GM12878 (cell line): ENCODE measurements around the gene TDRD9. TPM values are rescaled to one million over a fixed set of nuclear protein-coding genes. Genes with fewer than 3 reads are reported as not detected.

Experiments used
- ATAC-seq: fragments of 200-7000 bp; cut with Tn5 transposase; 3 replicates; pipeline ENCODE4 v1.9.1; 2020; ENCODE audit warnings: mild to moderate bottlenecking, moderate library complexity
- BruUV-seq: library from RNA; stranded (reverse); fragments of 400-500 nt; replicated peaks from 2 replicates; lab custom pipeline; 2021; lab: Mats Ljungman, UMichigan
- CTCF ChIA-PET: fragments of 300-600 bp; sonication (Branson Sonifier 250); formaldehyde crosslinking; extraction: SDS; loops from one replicate; lab custom pipeline; 2021; ENCODE audit warnings: inconsistent platforms; lab: Yijun Ruan, JAX
- POLR2A ChIA-PET: fragments of 350-600 bp; formaldehyde crosslinking; extraction: SDS; loops from one replicate; lab custom pipeline; 2021; ENCODE audit warnings: inconsistent platforms; lab: Charles Lee
- RAD21 ChIA-PET: fragments of 300-600 bp; sonication (Branson Sonifier 250); formaldehyde crosslinking; loops from one replicate; lab custom pipeline; 2023; ENCODE audit warnings: antibody characterized with exemption; ENCODE audit not compliant: unreplicated experiment; lab: Charles Lee
- SMC1A ChIA-PET: fragments of 300-600 bp; sonication (Branson Sonifier 250); formaldehyde crosslinking; loops from one replicate; lab custom pipeline; 2023; ENCODE audit not compliant: unreplicated experiment, uncharacterized antibody; lab: Charles Lee
- DNase-seq: peaks from one replicate; pipeline ENCODE4 v3.0.0-alpha.2; 2011; ENCODE audit warnings: low read depth, low spot score
- FAIRE-seq: peaks from 3 replicates; lab custom pipeline; 2011; peaks lifted over from hg19 to GRCh38; lab: Jason Lieb, UNC
- H2AFZ ChIP-seq: 2 replicates; pipeline ENCODE4 v1.6.0; 2011; ENCODE audit warnings: low read depth, low read length, control low read depth; ENCODE audit not compliant: control insufficient read depth
- H3K27ac ChIP-seq: 2 replicates; pipeline ENCODE4 v1.5.1; 2011; ENCODE audit warnings: control low read depth; ENCODE audit not compliant: control insufficient read depth, insufficient read depth
- H3K27me3 ChIP-seq, 2 experiments: replicated peaks in 1 of 2; 2 replicates each; pipeline versions ENCODE4 v1.6.0 to v1.6.1; 2011; ENCODE audit warnings: low read length in 1 of 2; ENCODE audit not compliant: control insufficient read depth in 2 of 2, insufficient read depth in 2 of 2
- H3K36me3 ChIP-seq, 2 experiments: 2 replicates each; pipeline ENCODE4 v1.5.1; 2011; ENCODE audit warnings: low read length in 1 of 2; ENCODE audit not compliant: control insufficient read depth in 2 of 2, insufficient read depth in 2 of 2
- H3K4me1 ChIP-seq: 2 replicates; pipeline ENCODE4 v1.6.1; 2011; ENCODE audit warnings: mild to moderate bottlenecking, low read length, moderate library complexity, mixed read lengths; ENCODE audit not compliant: control insufficient read depth, insufficient read depth
- H3K4me2 ChIP-seq: 2 replicates; pipeline ENCODE4 v1.6.0; 2011; ENCODE audit warnings: control low read depth; ENCODE audit not compliant: control insufficient read depth, insufficient read depth
- H3K4me3 ChIP-seq: fragments of 200-600 bp; sonication (generic); 2 replicates; pipeline ENCODE4 v1.5.1; 2016
- H3K79me2 ChIP-seq: 2 replicates; pipeline ENCODE4 v1.6.0; 2011; ENCODE audit warnings: low read length; ENCODE audit not compliant: control insufficient read depth, insufficient read depth
- H3K9ac ChIP-seq: 2 replicates; pipeline ENCODE4 v1.8.0; 2011; ENCODE audit warnings: low read length, control low read depth, mixed read lengths; ENCODE audit not compliant: control insufficient read depth, insufficient read depth
- H3K9me3 ChIP-seq: replicated peaks from 3 replicates; pipeline ENCODE4 v1.5.1; 2011; ENCODE audit warnings: mild to moderate bottlenecking, low read length; ENCODE audit not compliant: control insufficient read depth, insufficient read depth
- H4K20me1 ChIP-seq: 2 replicates; pipeline ENCODE4 v1.6.0; 2011; ENCODE audit not compliant: control insufficient read depth, insufficient read depth
- BRCA1 ChIP-seq: IDR thresholded peaks from 2 replicates; pipeline ENCODE4 v1.6.1; 2011; ENCODE audit warnings: low read depth, low read length, improper control_type of control experiment
- FOXK2 ChIP-seq: fragments of 450-650 bp; IDR thresholded peaks from 2 replicates; pipeline ENCODE4 v1.6.1; 2017; ENCODE audit warnings: mild to moderate bottlenecking, moderate library complexity
- NR2F1 ChIP-seq: fragments of 450-650 bp; conservative IDR thresholded peaks from 2 replicates; pipeline ENCODE4 v1.6.1; 2017; ENCODE audit warnings: mild to moderate bottlenecking
- RFX5 ChIP-seq: IDR thresholded peaks from 2 replicates; pipeline ENCODE4 v1.6.1; 2011; ENCODE audit warnings: low read depth, low read length, improper control_type of control experiment
- ZNF207 ChIP-seq: fragments of 450-650 bp; IDR thresholded peaks from 2 replicates; pipeline ENCODE4 v1.6.1; 2014; ENCODE audit warnings: antibody characterized with exemption, mild to moderate bottlenecking, borderline replicate concordance
- ZNF274 ChIP-seq: IDR thresholded peaks from one replicate; pipeline ENCODE4 v1.8.0; 2011; ENCODE audit not compliant: insufficient read length, insufficient read depth
- WGBS: methylation state at CpG from one replicate; pipeline ENCODE4 v1.1.6; 2016; ENCODE audit warnings: low lambda C conversion rate; ENCODE audit not compliant: insufficient replicate concordance, insufficient coverage; ENCODE audit errors: missing lambda C conversion rate; 5-methylcytosine and 5-hydroxymethylcytosine counted together
- in situ Hi-C: fragments of 300-500 bp; cut with MboI; formaldehyde crosslinking; loops from 9 replicates; pipeline ENCODE4 v1.14.3; 2018; ENCODE audit warnings: mixed read lengths
- intact Hi-C: fragments of 100-400 bp; cut with micrococcal nuclease; formaldehyde crosslinking; loops from one replicate; pipeline ENCODE4 v1.14.2; 2022; ENCODE audit not compliant: unreplicated experiment
- polyA plus RNA-seq, 11 experiments: library from polyadenylated mRNA; depleted of rRNA in 4 of 11; unstranded in 6 of 11; stranded (reverse) in 5 of 11; fragments of >200 nt; fragmentation: Nextera tagmentation in 4 of 11; fragmentation: Illumina TruSeq in 1 of 11; extraction: Ambion mirVana in 4 of 11; extraction: Trizol in 1 of 11; gene quantifications; 1 replicate in 1 of 11; 2 replicates in 10 of 11; pipeline versions ENCODE4 v1.2.1 to v1.2.3, GENCODE V29; 2011 to 2016; ENCODE audit warnings: inconsistent platforms in 2 of 11, missing spikeins in 2 of 11, low read depth in 1 of 11
- total RNA-seq, 4 experiments: library from RNA; depleted of rRNA in 3 of 4; stranded (reverse); fragments of >200 nt in 3 of 4; fragmentation: Illumina TruSeq in 1 of 4; extraction: Trizol in 1 of 4; gene quantifications; 2 replicates each; pipeline versions ENCODE4 v1.2.1 to v1.2.3, GENCODE V29; 2013 to 2021
- TF ChIP-seq, protein P1 (sequence below): fragments of 450-650 bp; IDR thresholded peaks from 2 replicates; pipeline ENCODE4 v1.6.1; 2016; ENCODE audit warnings: mild to moderate bottlenecking
- TF ChIP-seq, protein P2 (sequence below): fragments of 450-650 bp; IDR thresholded peaks from 2 replicates; pipeline ENCODE4 v1.6.1; 2017; ENCODE audit warnings: borderline replicate concordance
- TF ChIP-seq, protein P3 (sequence below): fragments of 150-350 bp; IDR thresholded peaks from 2 replicates; pipeline ENCODE4 v1.6.1; 2016; ENCODE audit warnings: low read depth, low read length
- TF ChIP-seq, protein P4 (sequence below): fragments of 150-350 bp; IDR thresholded peaks from 2 replicates; pipeline ENCODE4 v1.6.1; 2014; ENCODE audit warnings: mild to moderate bottlenecking, low read depth, low read length
- TF ChIP-seq, protein P5 (sequence below): fragments of 450-650 bp; formaldehyde crosslinking; IDR thresholded peaks from 2 replicates; pipeline ENCODE4 v1.4.0; 2022; ENCODE audit warnings: mild to moderate bottlenecking, moderate library complexity

The TDRD9 gene
- total and polyA plus RNA-seq, 10 of the 15 experiments (the other 5 are each of a cell fraction or from before 2014, with no cell fraction given) = 0.12 TPM; not detected in 9

DNA sequence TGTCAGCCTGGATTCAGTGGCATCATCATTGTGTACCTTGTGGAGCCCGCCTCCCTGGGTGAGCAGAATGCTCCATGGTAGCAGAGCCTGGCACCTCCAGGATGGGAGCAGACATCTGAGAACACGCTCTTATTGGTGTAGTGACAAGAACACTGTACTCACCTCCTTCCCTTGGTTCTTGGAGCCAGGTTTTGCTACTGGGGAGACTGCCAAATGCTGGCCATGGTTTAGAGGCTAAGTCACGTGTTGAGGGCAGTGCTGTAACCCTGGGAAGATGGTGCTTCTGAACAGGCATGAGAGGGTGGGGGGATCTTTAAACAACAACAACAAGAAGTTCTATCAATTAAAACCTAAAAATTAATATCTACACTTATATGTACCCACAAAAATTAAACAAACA is 109.6 kb downstream of the TDRD9 start:
- RAD21 ChIA-PET = no interaction called here
- Histone ChIP-seq H3K4me1 (no peaks in the 10 kb centered on the region), H3K79me2 (no peaks in the 10 kb centered on the region), H3K27me3 (peaks cover 0 to 2% of the 10 kb centered on the region in 2 experiments; a peak in 3 of 4 replicates), H3K4me2 (no peak overlapping the region), H3K36me3 (no peaks in the 10 kb centered on the region), H3K9me3 (no peaks in the 10 kb centered on the region), H3K27ac (no peak overlapping the region), H2AFZ (no peak overlapping the region), H3K4me3 (no peak overlapping the region), H4K20me1 (no peaks in the 10 kb centered on the region; the same call in 1 of the 2 replicates), H3K9ac (no peak overlapping the region)
- POLR2A ChIA-PET = no interaction called here
- DNase-seq = no peak
- intact Hi-C loops = no loop called here
- 3% methylated on average over 3 of the region's 3 CpGs for WGBS
- CTCF ChIA-PET = no interaction called here
- no peak for ATAC-seq
- BruUV-seq = no TSS peak
- no peak for FAIRE-seq
- SMC1A ChIA-PET = interaction anchor here (0.9 kb wide), 1 partner anchor 11 kb away, joined by 3 read pairs; no protein-coding TSS in a partner anchor
- in situ Hi-C loops = no loop called here
- TF ChIP-seq, protein P1, sequence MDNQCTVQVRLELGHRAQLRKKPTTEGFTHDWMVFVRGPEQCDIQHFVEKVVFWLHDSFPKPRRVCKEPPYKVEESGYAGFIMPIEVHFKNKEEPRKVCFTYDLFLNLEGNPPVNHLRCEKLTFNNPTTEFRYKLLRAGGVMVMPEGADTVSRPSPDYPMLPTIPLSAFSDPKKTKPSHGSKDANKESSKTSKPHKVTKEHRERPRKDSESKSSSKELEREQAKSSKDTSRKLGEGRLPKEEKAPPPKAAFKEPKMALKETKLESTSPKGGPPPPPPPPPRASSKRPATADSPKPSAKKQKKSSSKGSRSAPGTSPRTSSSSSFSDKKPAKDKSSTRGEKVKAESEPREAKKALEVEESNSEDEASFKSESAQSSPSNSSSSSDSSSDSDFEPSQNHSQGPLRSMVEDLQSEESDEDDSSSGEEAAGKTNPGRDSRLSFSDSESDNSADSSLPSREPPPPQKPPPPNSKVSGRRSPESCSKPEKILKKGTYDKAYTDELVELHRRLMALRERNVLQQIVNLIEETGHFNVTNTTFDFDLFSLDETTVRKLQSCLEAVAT = no peak
- TF ChIP-seq, protein P2, sequence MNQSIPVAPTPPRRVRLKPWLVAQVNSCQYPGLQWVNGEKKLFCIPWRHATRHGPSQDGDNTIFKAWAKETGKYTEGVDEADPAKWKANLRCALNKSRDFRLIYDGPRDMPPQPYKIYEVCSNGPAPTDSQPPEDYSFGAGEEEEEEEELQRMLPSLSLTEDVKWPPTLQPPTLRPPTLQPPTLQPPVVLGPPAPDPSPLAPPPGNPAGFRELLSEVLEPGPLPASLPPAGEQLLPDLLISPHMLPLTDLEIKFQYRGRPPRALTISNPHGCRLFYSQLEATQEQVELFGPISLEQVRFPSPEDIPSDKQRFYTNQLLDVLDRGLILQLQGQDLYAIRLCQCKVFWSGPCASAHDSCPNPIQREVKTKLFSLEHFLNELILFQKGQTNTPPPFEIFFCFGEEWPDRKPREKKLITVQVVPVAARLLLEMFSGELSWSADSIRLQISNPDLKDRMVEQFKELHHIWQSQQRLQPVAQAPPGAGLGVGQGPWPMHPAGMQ = no peak
- no peak for TF ChIP-seq BRCA1
- no peak for TF ChIP-seq ZNF207
- no peak for TF ChIP-seq RFX5
- TF ChIP-seq, protein P3, sequence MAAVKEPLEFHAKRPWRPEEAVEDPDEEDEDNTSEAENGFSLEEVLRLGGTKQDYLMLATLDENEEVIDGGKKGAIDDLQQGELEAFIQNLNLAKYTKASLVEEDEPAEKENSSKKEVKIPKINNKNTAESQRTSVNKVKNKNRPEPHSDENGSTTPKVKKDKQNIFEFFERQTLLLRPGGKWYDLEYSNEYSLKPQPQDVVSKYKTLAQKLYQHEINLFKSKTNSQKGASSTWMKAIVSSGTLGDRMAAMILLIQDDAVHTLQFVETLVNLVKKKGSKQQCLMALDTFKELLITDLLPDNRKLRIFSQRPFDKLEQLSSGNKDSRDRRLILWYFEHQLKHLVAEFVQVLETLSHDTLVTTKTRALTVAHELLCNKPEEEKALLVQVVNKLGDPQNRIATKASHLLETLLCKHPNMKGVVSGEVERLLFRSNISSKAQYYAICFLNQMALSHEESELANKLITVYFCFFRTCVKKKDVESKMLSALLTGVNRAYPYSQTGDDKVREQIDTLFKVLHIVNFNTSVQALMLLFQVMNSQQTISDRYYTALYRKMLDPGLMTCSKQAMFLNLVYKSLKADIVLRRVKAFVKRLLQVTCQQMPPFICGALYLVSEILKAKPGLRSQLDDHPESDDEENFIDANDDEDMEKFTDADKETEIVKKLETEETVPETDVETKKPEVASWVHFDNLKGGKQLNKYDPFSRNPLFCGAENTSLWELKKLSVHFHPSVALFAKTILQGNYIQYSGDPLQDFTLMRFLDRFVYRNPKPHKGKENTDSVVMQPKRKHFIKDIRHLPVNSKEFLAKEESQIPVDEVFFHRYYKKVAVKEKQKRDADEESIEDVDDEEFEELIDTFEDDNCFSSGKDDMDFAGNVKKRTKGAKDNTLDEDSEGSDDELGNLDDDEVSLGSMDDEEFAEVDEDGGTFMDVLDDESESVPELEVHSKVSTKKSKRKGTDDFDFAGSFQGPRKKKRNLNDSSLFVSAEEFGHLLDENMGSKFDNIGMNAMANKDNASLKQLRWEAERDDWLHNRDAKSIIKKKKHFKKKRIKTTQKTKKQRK = no peak
- no peak for TF ChIP-seq NR2F1
- TF ChIP-seq, protein P4, sequence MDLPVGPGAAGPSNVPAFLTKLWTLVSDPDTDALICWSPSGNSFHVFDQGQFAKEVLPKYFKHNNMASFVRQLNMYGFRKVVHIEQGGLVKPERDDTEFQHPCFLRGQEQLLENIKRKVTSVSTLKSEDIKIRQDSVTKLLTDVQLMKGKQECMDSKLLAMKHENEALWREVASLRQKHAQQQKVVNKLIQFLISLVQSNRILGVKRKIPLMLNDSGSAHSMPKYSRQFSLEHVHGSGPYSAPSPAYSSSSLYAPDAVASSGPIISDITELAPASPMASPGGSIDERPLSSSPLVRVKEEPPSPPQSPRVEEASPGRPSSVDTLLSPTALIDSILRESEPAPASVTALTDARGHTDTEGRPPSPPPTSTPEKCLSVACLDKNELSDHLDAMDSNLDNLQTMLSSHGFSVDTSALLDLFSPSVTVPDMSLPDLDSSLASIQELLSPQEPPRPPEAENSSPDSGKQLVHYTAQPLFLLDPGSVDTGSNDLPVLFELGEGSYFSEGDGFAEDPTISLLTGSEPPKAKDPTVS = no peak
- TF ChIP-seq, protein P5, sequence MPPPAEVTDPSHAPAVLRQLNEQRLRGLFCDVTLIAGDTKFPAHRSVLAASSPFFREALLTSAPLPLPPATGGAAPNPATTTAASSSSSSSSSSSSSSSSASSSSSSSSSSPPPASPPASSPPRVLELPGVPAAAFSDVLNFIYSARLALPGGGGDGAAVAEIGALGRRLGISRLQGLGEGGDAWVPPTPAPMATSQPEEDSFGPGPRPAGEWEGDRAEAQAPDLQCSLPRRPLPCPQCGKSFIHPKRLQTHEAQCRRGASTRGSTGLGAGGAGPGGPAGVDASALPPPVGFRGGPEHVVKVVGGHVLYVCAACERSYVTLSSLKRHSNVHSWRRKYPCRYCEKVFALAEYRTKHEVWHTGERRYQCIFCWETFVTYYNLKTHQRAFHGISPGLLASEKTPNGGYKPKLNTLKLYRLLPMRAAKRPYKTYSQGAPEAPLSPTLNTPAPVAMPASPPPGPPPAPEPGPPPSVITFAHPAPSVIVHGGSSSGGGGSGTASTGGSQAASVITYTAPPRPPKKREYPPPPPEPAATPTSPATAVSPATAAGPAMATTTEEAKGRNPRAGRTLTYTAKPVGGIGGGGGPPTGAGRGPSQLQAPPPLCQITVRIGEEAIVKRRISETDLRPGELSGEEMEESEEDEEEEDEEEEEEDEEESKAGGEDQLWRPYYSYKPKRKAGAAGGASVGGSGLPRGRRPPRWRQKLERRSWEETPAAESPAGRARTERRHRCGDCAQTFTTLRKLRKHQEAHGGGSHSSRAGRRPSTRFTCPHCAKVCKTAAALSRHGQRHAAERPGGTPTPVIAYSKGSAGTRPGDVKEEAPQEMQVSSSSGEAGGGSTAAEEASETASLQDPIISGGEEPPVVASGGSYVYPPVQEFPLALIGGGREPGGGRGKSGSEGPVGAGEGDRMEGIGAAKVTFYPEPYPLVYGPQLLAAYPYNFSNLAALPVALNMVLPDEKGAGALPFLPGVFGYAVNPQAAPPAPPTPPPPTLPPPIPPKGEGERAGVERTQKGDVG (CRISPR knock-in tag) = no peak
- no peak for TF ChIP-seq ZNF274
- no peak for TF ChIP-seq FOXK2
